Measurements from ENCODE around the gene RNU4-1.

The RNU4-1 gene

GRCh38 chr12:120321382-120322202, 28.6 kb upstream of the RNU4-1 start:
- TF ChIP-seq ZNF8 (CRISPR knock-in tag; IDR thresholded peaks at IDR 0.05) = no peak
- TF ChIP-seq ZC3H10 (CRISPR knock-in tag; IDR thresholded peaks at IDR 0.05) = no peak
- no peak for TF ChIP-seq OSR1 (CRISPR knock-in tag; IDR thresholded peaks at IDR 0.05)
- TF ChIP-seq ISL1 (CRISPR knock-in tag; IDR thresholded peaks at IDR 0.05) = no peak
- TF ChIP-seq PATZ1 (CRISPR knock-in tag; IDR thresholded peaks at IDR 0.05; ENCODE audit: borderline replicate concordance) = no peak
- no peak for TF ChIP-seq POU6F1 (CRISPR knock-in tag; IDR thresholded peaks at IDR 0.05; ENCODE audit: borderline replicate concordance, low read depth)
- no peak for TF ChIP-seq RARB (CRISPR knock-in tag; IDR thresholded peaks at IDR 0.05)
- TF ChIP-seq SNAI2 (CRISPR knock-in tag; IDR thresholded peaks at IDR 0.05) = no peak
- ATAC-seq = no peak

DNA sequence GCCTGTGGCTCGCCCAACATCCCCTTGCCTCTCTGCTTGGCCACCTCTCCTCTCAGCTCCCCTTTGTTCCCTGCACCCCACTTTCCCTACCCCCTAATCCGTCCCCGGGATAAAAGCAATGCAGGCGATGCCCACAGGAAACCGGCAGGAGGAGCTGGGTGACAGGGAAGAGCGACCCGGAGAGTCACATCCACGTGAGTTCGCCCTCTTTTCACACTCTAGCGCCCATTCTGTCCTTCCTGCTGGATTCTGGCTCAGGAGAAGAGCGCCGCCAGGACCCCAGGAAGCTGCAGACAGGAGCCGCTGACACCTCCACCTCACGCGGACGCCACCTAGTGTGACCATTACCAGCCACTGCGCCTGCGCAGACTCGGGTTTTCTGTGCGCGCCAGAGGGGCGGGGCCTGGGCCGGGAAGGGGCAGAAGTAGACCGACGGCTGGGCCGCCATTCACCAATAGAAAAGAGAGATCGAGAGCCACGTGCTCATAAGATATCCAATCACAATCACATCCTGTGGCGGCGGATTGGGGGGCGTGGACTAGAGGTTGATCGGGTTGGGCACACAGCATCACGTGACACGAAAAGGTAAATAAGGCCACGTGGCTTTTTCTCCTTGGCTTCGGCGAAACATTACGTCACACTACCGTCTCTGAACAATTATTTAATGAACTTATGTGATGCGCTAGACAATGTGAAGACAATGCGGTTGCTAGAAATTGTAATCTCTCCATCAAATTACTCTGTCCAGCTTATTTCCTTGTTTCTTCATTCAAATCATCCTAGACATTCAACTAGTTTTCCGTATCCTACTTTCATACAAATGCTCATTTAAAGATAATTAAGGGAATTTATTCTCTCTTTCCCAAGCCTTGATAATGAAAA, 24.4 kb upstream of the RNU4-1 start:
- TF ChIP-seq ISL1 (CRISPR knock-in tag; IDR thresholded peaks at IDR 0.05) (0 out of 2 replicates have a peak, but pooled peaks have one; percentile 11), GLIS3 (CRISPR knock-in tag; IDR thresholded peaks at IDR 0.05) (no peak), ZNF8 (CRISPR knock-in tag; IDR thresholded peaks at IDR 0.05) (no peak), SNAI2 (CRISPR knock-in tag; IDR thresholded peaks at IDR 0.05) (peak; percentile 73; the same call in 1 of the 2 replicates)
- TF ChIP-seq, protein P1, sequence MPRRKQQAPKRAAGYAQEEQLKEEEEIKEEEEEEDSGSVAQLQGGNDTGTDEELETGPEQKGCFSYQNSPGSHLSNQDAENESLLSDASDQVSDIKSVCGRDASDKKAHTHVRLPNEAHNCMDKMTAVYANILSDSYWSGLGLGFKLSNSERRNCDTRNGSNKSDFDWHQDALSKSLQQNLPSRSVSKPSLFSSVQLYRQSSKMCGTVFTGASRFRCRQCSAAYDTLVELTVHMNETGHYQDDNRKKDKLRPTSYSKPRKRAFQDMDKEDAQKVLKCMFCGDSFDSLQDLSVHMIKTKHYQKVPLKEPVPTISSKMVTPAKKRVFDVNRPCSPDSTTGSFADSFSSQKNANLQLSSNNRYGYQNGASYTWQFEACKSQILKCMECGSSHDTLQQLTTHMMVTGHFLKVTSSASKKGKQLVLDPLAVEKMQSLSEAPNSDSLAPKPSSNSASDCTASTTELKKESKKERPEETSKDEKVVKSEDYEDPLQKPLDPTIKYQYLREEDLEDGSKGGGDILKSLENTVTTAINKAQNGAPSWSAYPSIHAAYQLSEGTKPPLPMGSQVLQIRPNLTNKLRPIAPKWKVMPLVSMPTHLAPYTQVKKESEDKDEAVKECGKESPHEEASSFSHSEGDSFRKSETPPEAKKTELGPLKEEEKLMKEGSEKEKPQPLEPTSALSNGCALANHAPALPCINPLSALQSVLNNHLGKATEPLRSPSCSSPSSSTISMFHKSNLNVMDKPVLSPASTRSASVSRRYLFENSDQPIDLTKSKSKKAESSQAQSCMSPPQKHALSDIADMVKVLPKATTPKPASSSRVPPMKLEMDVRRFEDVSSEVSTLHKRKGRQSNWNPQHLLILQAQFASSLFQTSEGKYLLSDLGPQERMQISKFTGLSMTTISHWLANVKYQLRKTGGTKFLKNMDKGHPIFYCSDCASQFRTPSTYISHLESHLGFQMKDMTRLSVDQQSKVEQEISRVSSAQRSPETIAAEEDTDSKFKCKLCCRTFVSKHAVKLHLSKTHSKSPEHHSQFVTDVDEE (CRISPR knock-in tag; IDR thresholded peaks at IDR 0.05) = no peak
- ATAC-seq = peak; percentile 99

DNA sequence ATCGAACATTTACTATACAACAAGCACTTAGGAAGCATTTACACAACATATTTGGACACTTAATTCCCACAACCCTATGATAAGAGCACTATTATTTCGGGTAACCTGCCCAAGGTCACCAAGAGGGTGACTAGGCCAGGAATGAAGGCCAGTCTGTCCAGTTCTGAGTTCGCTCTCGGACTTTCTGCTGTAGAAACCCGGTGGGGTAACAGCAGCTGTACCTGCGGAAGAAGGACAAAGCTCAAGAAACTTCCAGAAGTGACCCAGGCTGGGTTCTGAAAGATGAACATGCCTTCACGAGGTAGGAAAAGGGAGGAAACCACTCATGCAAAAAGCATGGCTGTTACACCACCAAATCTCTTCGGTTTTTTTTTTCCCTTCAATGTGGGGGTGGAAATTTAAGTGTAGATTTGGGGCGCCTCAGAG, 23.8 kb upstream of the RNU4-1 start:
- peak; percentile 10 for ATAC-seq
- no peak for TF ChIP-seq ZNF8 (CRISPR knock-in tag; IDR thresholded peaks at IDR 0.05)
- no peak for TF ChIP-seq ZC3H10 (CRISPR knock-in tag; IDR thresholded peaks at IDR 0.05)
- TF ChIP-seq ZFP3 (CRISPR knock-in tag; IDR thresholded peaks at IDR 0.05) = no peak
- no peak for TF ChIP-seq SNAI2 (CRISPR knock-in tag; IDR thresholded peaks at IDR 0.05)
- TF ChIP-seq, protein P1 (CRISPR knock-in tag; IDR thresholded peaks at IDR 0.05) = no peak
- no peak for TF ChIP-seq ZFP30 (CRISPR knock-in tag; IDR thresholded peaks at IDR 0.05)

DNA sequence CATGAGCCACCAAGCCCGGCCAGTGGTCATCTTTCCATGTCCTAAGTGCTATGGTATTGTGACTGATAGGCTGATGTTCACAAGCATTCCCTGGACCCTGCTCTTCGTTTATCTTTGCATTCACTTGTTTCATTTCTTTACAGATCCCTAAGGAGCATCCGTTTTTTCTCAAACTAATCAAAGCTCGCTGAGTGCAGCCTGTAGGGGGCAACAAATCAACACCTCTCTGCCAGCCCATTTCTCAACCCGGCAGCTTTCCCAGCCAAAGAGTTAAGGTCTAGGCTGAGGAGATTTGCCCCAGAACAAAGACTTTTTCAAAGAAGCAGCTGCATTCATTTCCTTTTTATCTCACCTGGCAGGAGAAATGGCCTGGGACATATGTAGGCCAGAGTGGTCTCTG, 21.2 kb upstream of the RNU4-1 start:
- ATAC-seq = no peak
- no peak for TF ChIP-seq ZNF565 (CRISPR knock-in tag; conservative IDR thresholded peaks at IDR 0.05; ENCODE audit: low read depth)
- TF ChIP-seq ZNF70 (CRISPR knock-in tag; IDR thresholded peaks at IDR 0.05) = no peak
- no peak for TF ChIP-seq ESRRG (CRISPR knock-in tag; IDR thresholded peaks at IDR 0.05)
- TF ChIP-seq SNAI2 (CRISPR knock-in tag; IDR thresholded peaks at IDR 0.05) = no peak
- no peak for TF ChIP-seq TCF4 (CRISPR knock-in tag; IDR thresholded peaks at IDR 0.05; ENCODE audit: borderline replicate concordance)

Measured in SK-N-SH treated with all-trans-retinoic acid at 6 μM for 48 hours (cell line).